Activated CD8-positive, alpha-beta memory T cell treated with anti-CD3 and anti-CD28 coated beads for 24 hours (primary cell): ENCODE results near the gene ELMO1.
"Not testable (repeated sequence)": the region's sequence is repeated elsewhere in the genome, so short reads cannot be mapped to it uniquely, and the experiment has no call there.

Source experiments
- DNase-seq: peaks from one replicate; pipeline ENCODE4 v3.0.0-alpha.2; 2020

The ELMO1 gene

DNA sequence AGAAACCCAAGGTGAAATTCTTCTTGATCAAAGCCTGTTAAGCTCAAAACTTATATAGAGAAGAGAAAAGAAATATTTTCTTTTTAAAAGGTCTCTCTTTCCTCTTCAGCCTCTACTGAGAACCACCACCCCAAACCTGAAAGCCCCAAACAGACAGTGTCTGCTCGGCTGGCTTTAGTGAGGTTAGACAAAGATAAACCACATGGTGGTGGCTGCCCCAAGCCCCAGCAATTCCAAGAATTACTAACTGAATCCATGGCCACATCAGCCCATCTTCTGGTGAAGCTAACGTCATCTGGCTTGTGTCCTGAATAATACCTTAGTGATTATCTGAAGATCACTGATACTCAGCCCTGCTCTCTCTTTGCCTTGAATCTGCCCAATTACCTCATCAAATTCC, 275.0 kb downstream of the ELMO1 start:
- DNase-seq, result no peak

GRCh38 chr7:37162106-37162505, 286.6 kb downstream of the ELMO1 start:
- no peak for DNase-seq

- no peak for DNase-seq
Measured at GRCh38 chr7:37160656-37161055, 288.0 kb downstream of the ELMO1 start.

- no peak for DNase-seq
Measured at GRCh38 chr7:37153376-37153775, 295.3 kb downstream of the ELMO1 start.

- no peak for DNase-seq
Measured at GRCh38 chr7:37151741-37152413, 296.8 kb downstream of the ELMO1 start.

- DNase-seq, result no peak
Measured at GRCh38 chr7:37150856-37151255, 297.8 kb downstream of the ELMO1 start.

DNA sequence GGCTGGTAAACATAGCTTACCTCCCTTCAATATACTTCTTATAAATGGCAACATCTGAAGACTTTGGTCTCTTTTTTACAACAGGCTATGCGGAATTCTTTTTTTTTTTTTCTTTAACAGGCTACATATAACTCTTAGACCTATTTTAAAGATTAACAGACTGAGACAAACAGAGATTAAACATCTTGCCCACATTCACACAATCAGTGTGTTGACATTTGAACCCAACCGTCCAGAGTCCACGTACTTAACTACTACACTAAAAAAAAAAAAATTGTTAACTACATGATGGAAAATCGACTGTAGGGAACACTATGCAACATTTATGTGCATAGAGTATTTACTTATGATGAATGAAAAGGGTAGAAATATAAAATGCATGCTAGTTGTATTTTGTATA, 298.5 kb downstream of the ELMO1 start:
- no peak for DNase-seq

GRCh38 chr7:37149773-37150124, 298.9 kb downstream of the ELMO1 start:
- no peak for DNase-seq

GRCh38 chr7:37149051-37149772, 299.5 kb downstream of the ELMO1 start:
- no peak for DNase-seq

- no peak for DNase-seq
Measured at GRCh38 chr7:37145682-37146081, 303.0 kb downstream of the ELMO1 start.

DNA sequence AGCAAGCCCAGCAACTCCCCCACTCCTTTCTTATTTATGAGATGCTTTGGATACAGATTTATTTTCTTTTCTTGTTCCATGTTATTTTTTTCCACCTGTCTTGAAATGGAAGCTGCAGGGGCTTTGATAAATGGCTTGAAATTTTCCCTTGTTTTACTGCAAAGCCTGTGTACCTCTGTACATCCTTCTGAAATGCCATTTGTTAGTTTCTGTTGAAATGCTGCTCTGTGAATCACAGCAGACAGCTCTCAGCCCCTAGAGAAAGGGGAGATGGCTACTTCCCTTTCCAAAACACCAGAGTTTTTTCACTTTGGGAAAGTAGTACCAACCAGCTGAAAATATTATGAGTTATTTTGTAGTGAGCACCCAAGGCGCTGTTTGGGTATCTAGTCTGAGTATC, 304.2 kb downstream of the ELMO1 start:
- DNase-seq, result no peak

DNA sequence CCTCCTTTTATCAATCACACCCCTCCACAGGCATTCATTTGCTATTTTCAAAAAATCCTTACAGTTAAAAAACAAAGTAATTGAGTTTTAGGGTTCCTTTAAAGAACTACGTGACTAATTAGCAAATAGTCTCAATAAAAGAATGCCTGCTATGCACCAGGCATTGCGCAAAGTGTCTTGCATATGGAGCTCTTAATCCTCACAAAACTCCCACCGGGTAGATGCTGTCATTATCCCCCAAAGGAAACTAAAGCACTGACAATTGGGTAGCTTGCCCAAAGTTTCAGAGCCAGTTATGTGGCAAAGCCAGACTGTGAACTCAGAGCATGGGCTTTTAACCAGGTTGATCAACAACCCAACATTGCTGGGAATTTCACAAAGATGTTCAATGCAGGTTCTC, 305.7 kb downstream of the ELMO1 start:
- DNase-seq, result no peak

DNA sequence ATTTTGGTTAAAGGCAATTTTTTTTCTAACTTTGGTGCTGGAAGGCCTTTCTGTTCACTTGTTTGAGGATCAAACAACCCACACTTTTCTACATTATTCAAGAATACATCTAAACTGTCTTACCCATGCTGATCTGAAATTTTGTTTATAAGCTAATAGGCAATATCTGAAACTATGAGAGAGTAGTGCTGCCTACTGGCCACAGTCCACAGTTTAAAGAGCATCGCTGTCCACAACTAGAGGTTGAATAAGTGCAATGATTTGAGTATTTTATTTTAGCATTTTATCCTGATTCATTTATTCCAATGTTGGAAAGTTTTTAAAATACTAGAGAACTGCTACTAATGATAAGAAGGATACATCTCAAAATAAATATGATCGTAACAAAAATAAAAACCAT, 306.9 kb downstream of the ELMO1 start:
- no peak for DNase-seq

- not testable (repeated sequence) for DNase-seq
Measured at GRCh38 chr7:37133902-37134301, 314.8 kb downstream of the ELMO1 start.

DNA sequence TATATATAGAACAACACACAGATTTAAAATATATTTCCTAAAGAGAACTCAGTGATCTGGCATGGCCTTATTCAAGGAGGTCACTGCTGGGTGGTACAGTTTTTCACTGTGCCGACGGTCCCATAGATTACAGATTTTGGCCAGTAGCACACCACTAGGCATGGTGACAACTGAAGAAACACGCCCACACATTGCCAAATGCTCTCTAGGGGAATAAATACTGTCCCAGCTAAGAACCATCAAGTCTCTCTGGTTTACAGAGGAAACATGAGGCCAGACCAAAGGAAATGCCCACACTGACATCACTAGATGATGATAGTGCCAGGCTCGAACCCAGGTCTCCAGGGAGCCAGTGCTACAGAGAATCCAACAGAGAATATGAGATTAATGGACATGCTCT, 316.8 kb downstream of the ELMO1 start:
- DNase-seq, result no peak

GRCh38 chr7:37129035-37129425, 319.6 kb downstream of the ELMO1 start:
- DNase-seq, result no peak

DNA sequence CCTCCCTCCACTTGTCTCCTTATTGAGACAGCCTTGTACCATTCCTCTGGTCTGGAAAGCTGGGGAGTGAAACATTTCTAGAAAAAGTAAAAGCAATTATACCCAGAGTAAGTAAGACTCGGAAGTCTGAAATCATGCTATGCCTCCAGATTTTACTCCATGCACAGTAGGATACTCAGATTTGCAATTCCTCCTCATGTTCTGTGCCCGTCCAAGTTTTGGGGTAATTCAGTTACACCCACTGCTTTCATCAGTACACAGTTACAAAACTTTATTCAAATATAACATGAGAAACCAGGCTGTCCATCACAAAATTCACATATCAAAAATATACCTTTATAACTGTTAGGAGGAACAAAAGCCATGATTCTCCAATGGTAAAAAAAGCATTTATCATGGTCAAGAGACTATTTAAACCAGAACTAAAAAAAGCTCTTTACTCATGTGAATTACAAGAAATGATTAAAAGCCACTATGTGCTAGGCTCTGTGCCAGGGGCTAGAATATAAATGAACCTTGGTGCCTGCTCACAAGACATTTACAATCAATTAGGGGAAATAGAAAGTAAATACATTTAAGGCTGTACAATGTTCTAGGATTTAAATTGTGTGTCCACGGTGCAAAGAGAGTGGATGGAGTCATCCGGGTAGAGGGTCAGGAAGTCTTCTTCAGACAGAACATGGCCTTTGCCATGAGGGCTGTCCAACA, 320.2 kb downstream of the ELMO1 start:
- DNase-seq, result no peak

GRCh38 chr7:37119296-37119860, 329.3 kb downstream of the ELMO1 start:
- DNase-seq, result no peak

- no peak for DNase-seq
Measured at GRCh38 chr7:37118004-37118403, 330.7 kb downstream of the ELMO1 start.

GRCh38 chr7:37117292-37117691, 331.4 kb downstream of the ELMO1 start:
- no peak for DNase-seq

DNA sequence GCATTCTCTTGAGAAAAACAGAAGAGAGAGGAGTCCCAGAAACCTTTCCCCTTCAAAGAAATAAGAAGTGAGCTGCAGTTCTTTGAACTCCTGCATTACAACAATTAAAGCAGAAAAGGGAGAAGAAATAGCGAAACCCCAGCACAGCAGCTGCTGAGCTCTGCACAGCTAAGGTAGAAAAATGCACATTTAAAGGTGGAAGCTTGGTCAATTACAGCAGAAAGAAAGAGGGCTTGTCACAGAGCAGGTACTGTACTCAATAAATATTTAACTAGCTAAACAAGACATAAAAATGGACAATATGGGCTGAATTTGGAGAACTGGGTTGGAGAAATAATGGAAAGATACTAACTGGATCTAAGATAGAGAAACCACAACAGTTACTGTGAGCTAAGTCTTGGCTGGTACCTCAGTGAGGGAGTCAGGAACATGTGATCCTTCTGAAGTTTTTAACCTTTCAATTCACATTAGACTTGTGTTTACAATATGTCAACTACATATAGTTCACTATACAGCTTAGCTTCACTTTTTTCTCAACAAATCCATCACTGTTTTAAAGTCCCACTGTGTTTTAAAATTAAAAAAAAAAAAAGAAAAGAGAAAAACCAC, 332.5 kb downstream of the ELMO1 start:
- DNase-seq, result no peak

GRCh38 chr7:37113661-37114355, 334.9 kb downstream of the ELMO1 start:
- DNase-seq, result no peak

GRCh38 chr7:37112876-37113275, 335.8 kb downstream of the ELMO1 start:
- no peak for DNase-seq
